Panc1 (cell line): Measurements from ENCODE around the gene ACACA. TPM values are rescaled to one million over a fixed set of nuclear protein-coding genes. Genes with fewer than 3 reads are reported as not detected.
A peak's percentile ranks its signal among the peaks of the same experiment; 100 is the strongest.
"Not testable (repeated sequence)": the region's sequence is repeated elsewhere in the genome, so short reads cannot be mapped to it uniquely, and the experiment has no call there.

ENCODE experiments used
- ATAC-seq: fragments of 200-7000 bp; cut with Tn5 transposase; 2 replicates; pipeline ENCODE4 v1.9.1; 2020; ENCODE audit warnings: mild to moderate bottlenecking, moderate library complexity
- BruUV-seq: library from RNA; stranded (reverse); fragments of 400-500 nt; replicated peaks from 2 replicates; lab custom pipeline; 2021; lab: Mats Ljungman, UMichigan
- CTCF ChIA-PET: fragments of 300-600 bp; sonication (Branson Sonifier 250); formaldehyde crosslinking; loops from one replicate; lab custom pipeline; 2022; ENCODE audit warnings: antibody characterized with exemption; lab: Charles Lee
- POLR2A ChIA-PET: fragments of 300-600 bp; sonication (Branson Sonifier 250); formaldehyde crosslinking; loops from one replicate; lab custom pipeline; 2022; ENCODE audit warnings: antibody characterized with exemption; lab: Charles Lee
- DNase-seq: peaks from one replicate; pipeline ENCODE4 v3.0.0-alpha.2; 2010; ENCODE audit warnings: low read depth, low spot score
- H3K27ac ChIP-seq: 2 replicates; pipeline ENCODE4 v1.5.1; 2011; ENCODE audit warnings: mild to moderate bottlenecking, low read length, inconsistent platforms
- H3K27me3 ChIP-seq: fragments of 200-500 bp; sonication (Bioruptor generic); 2 replicates; pipeline ENCODE4 v1.6.0; 2014; ENCODE audit warnings: low read length, inconsistent platforms; ENCODE audit not compliant: control insufficient read depth, insufficient read depth
- H3K36me3 ChIP-seq: fragments of 200-500 bp; sonication (Bioruptor generic); 2 replicates; pipeline ENCODE4 v1.5.1; 2014; ENCODE audit warnings: inconsistent platforms, mild to moderate bottlenecking, low read length, moderate library complexity; ENCODE audit not compliant: control insufficient read depth, insufficient read depth
- H3K4me1 ChIP-seq: 2 replicates; pipeline ENCODE4 v1.5.1; 2011; ENCODE audit warnings: inconsistent platforms, mild to moderate bottlenecking, low read length, moderate library complexity; ENCODE audit not compliant: control insufficient read depth, insufficient read depth
- H3K4me3 ChIP-seq, 2 experiments: 2 replicates each; pipeline ENCODE4 v1.5.1; 2011 to 2012; ENCODE audit warnings: low read depth in 2 of 2, low read length in 2 of 2, mild to moderate bottlenecking in 2 of 2, inconsistent platforms in 1 of 2, moderate library complexity in 1 of 2
- H3K9me3 ChIP-seq: fragments of 200-500 bp; sonication (Bioruptor generic); 2 replicates; pipeline ENCODE4 v1.5.1; 2014; ENCODE audit warnings: low read depth, mild to moderate bottlenecking, inconsistent platforms, low read length, moderate library complexity; ENCODE audit not compliant: control insufficient read depth, insufficient read depth
- CTCF ChIP-seq: fragments of 450-650 bp; IDR thresholded peaks from 2 replicates; pipeline ENCODE4 v1.5.1; 2017; ENCODE audit warnings: mild to moderate bottlenecking
- REST ChIP-seq, 2 experiments: IDR thresholded peaks; 2 replicates each; pipeline ENCODE4 v1.6.1; 2011 to 2012; ENCODE audit warnings: low read depth in 2 of 2, control low read depth in 1 of 2, low read length in 1 of 2, mild to moderate bottlenecking in 1 of 2, moderate library complexity in 1 of 2; ENCODE audit not compliant: insufficient read depth in 1 of 2
- TCF7L2 ChIP-seq: IDR thresholded peaks from 2 replicates; pipeline ENCODE4 v1.6.1; 2011; ENCODE audit warnings: mild to moderate bottlenecking, low read depth, low read length, inconsistent platforms
- in situ Hi-C: cut with HindIII; loops from 2 replicates; pipeline ENCODE4 v1.10.0; 2016; ENCODE audit warnings: low sequenced_read_pairs, low pct_unique_long_range_greater_than_20kb
- intact Hi-C: fragments of 100-400 bp; cut with micrococcal nuclease; formaldehyde crosslinking; loops from one replicate; pipeline ENCODE4 v1.10.0; 2022; ENCODE audit not compliant: unreplicated experiment
- total RNA-seq: library from RNA; stranded (reverse); gene quantifications from one replicate; pipeline ENCODE4 v1.2.1, GENCODE V29; 2021; ENCODE audit not compliant: unreplicated experiment

ACACA gene
- total RNA-seq, 1 experiment from 2014 or later, result 131 TPM

- intact Hi-C loops, result no loop called here
- DNase-seq (no peak), ATAC-seq (peak; percentile 81)
Measured at GRCh38 chr17:37447641-37448040, 41.0 kb upstream of the ACACA start.

GRCh38 chr17:37446027-37446426 lies 39.4 kb upstream of the ACACA start:
- ATAC-seq (0 out of 2 replicates have a peak, but pooled peaks have one; percentile 70), DNase-seq (no peak)
- POLR2A ChIA-PET, result no interaction called here
- TF ChIP-seq TCF7L2, result 0 out of 2 replicates have a peak, but pooled peaks have one; percentile 23
- no peak for TF ChIP-seq REST (IDR thresholded peaks at IDR 0.05; ENCODE audit: insufficient read depth in 1 of 2, low read depth in 2 of 2, low read length in 1 of 2)
- H3K4me1 ChIP-seq, result no peaks in the 10 kb centered on the region; the same call in 1 of the 2 replicates
- no peaks in the 10 kb centered on the region for H3K9me3 ChIP-seq
- CTCF ChIA-PET, result no interaction called here
- H3K36me3 ChIP-seq, result peaks cover 2% of the 10 kb centered on the region; the same call in 1 of the 2 replicates
- BruUV-seq, result no TSS peak
- intact Hi-C loops (no loop called here), in situ Hi-C loops (no loop called here)
- no peak overlapping the region for H3K27ac ChIP-seq
- H3K27me3 ChIP-seq, result no peaks in the 10 kb centered on the region
- no peak overlapping the region for H3K4me3 ChIP-seq

More at GRCh38 chr17:37447641-37448040, 41.0 kb upstream of the ACACA start:
- in situ Hi-C loops, result no loop called here
- TF ChIP-seq CTCF, result no peak
- no peak for TF ChIP-seq REST (IDR thresholded peaks at IDR 0.05; ENCODE audit: insufficient read depth in 1 of 2, low read depth in 2 of 2, low read length in 1 of 2)
- Histone ChIP-seq H3K9me3 (no peaks in the 10 kb centered on the region), H3K27me3 (no peaks in the 10 kb centered on the region), H3K4me3 (no peak overlapping the region), H3K36me3 (peaks cover 2% of the 10 kb centered on the region; the same call in 1 of the 2 replicates), H3K4me1 (no peaks in the 10 kb centered on the region; the same call in 1 of the 2 replicates), H3K27ac (no peak overlapping the region)
- no TSS peak for BruUV-seq
- ChIA-PET POLR2A (interaction anchor here (0.6 kb wide), 1 partner anchor 331 kb away, joined by 3 read pairs; no protein-coding TSS in a partner anchor), CTCF (no interaction called here)

- ATAC-seq, BruUV-seq, CTCF ChIA-PET, H3K9me3 ChIP-seq, in situ Hi-C loops, POLR2A ChIA-PET, H3K27ac ChIP-seq, H3K4me3 ChIP-seq, H3K27me3 ChIP-seq, H3K4me1 ChIP-seq, intact Hi-C loops, DNase-seq, H3K36me3 ChIP-seq: not testable (repeated sequence)
Measured at GRCh38 chr17:37441369-37442014, 34.9 kb upstream of the ACACA start.
